Small intestine (tissue), 7 donors: Measurements from ENCODE around the gene DCAF15. TPM values are rescaled to one million over a fixed set of nuclear protein-coding genes. Genes with fewer than 3 reads are reported as not detected.
"Not testable (repeated sequence)": the region's sequence is repeated elsewhere in the genome, so short reads cannot be mapped to it uniquely, and the experiment has no call there.

Source experiments
- DNase-seq, 2 donors: peaks; one replicate each; pipeline versions ENCODE4 v3.0.0 to v3.0.0-alpha.2; 2013
- FAIRE-seq: peaks from 2 replicates; lab custom pipeline; 2012; peaks lifted over from hg19 to GRCh38; lab: Jason Lieb, UNC
- H3K27ac ChIP-seq, 3 donors: one replicate each; pipeline ENCODE4 v1.5.1; 2013; ENCODE audit warnings: low read length in 2 of 3, mild to moderate bottlenecking in 2 of 3, control low read depth in 1 of 3, inconsistent platforms in 1 of 3, low read depth in 1 of 3, moderate library complexity in 1 of 3
- H3K27me3 ChIP-seq, 3 donors: one replicate each; pipeline ENCODE4 v1.6.1; 2013; ENCODE audit warnings: low read length in 3 of 3, inconsistent platforms in 1 of 3; ENCODE audit not compliant: control insufficient read depth in 3 of 3, insufficient read depth in 3 of 3
- H3K36me3 ChIP-seq, 3 donors: one replicate each; pipeline ENCODE4 v1.6.1; 2013; ENCODE audit warnings: low read length in 3 of 3, inconsistent platforms in 1 of 3, low read depth in 1 of 3, mild to moderate bottlenecking in 1 of 3, moderate library complexity in 1 of 3; ENCODE audit not compliant: control insufficient read depth in 3 of 3, insufficient read depth in 2 of 3
- H3K4me1 ChIP-seq, 3 donors: one replicate each; pipeline ENCODE4 v1.6.1; 2013; ENCODE audit warnings: low read length in 2 of 3, inconsistent platforms in 1 of 3, low read depth in 1 of 3, mild to moderate bottlenecking in 1 of 3, moderate library complexity in 1 of 3; ENCODE audit not compliant: control insufficient read depth in 3 of 3, insufficient read depth in 2 of 3
- H3K4me3 ChIP-seq, 3 donors: one replicate each; pipeline ENCODE4 v1.5.1; 2013; ENCODE audit warnings: low read length in 3 of 3, control low read depth in 1 of 3, inconsistent platforms in 1 of 3, low read depth in 1 of 3, mild to moderate bottlenecking in 1 of 3, moderate library complexity in 1 of 3
- H3K9me3 ChIP-seq, 2 donors: one replicate each; pipeline ENCODE4 v1.6.1; 2013; ENCODE audit warnings: low read depth in 1 of 2, low read length in 1 of 2; ENCODE audit not compliant: control insufficient read depth in 2 of 2, insufficient read depth in 1 of 2
- WGBS, 3 donors: extraction: QIAGEN DNeasy Blood & Tissue Kit; methylation state at CpG; one replicate each; pipeline ENCODE4 v1.1.7; 2013; 5-methylcytosine and 5-hydroxymethylcytosine counted together
- polyA plus RNA-seq, 4 donors: library from polyadenylated mRNA; stranded (reverse) in 3 of 4; unstranded in 1 of 4; fragments of 200-250 nt in 3 of 4; fragments of 120-200 nt in 1 of 4; gene quantifications; one replicate each; pipeline versions ENCODE4 v1.2.1 to v1.2.3, GENCODE V29; 2013
- donor health status: healthy with polysubstance abuse.
- donor health status: control.
- donor health status: control.
- donor health status: Bipolar disorder and iron deficiency.
- donor health status: healthy.

The DCAF15 gene
- polyA plus RNA-seq, 4 donors, result 14.1 to 26.8 (median 20.9) TPM

DNA sequence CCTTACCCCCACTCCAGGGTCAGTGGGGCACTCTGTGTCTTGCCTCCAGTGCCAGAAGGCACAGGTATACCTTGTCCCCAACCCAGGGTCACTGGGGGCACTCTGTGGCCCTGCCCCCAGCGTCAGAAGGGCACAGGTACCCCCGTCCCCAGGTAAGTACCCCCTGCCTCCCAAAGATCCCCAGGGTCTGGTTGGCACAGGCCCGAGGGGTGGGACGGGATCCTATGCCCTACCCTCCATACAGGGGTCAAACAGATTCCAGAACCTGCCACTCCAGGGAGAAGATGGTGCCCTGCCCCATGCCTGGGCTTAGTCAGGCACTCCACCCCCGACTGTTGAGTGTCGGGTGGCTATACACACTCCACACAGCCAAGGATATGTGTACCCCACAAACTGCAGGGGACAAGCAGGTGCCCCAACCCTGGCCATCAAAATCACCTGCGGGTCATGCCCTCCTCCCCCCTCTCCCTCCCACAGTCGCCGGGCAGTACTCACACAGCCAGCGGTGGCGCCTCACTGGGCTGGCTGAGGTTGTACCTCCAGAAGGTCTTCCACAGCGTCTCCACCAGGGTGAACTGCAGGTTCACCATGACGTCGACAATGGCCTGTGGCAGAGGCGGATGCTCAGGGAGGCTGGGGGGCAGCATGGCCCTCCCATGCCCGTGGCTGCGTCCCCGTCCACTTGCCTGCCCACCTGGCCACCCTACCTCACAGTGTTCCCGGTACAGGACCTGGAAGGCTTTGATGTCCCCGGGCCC lies 13.8 kb downstream of the DCAF15 start:
- H3K36me3 ChIP-seq, result peaks cover 13 to 94% (median 20%) of the 10 kb centered on the region in 3 donors
- H3K9me3 ChIP-seq, result no peaks in the 10 kb centered on the region
- WGBS, 3 donors, result 91 to 93% (median 92%) methylated on average over 19 to 20 of the region's 20 CpGs
- H3K4me3 ChIP-seq, result no peak overlapping the region
- no peak overlapping the region for H3K27ac ChIP-seq
- H3K4me1 ChIP-seq, result no peaks in the 10 kb centered on the region
- FAIRE-seq (no peak), DNase-seq (no peak)
- H3K27me3 ChIP-seq, result no peaks in the 10 kb centered on the region

DNA sequence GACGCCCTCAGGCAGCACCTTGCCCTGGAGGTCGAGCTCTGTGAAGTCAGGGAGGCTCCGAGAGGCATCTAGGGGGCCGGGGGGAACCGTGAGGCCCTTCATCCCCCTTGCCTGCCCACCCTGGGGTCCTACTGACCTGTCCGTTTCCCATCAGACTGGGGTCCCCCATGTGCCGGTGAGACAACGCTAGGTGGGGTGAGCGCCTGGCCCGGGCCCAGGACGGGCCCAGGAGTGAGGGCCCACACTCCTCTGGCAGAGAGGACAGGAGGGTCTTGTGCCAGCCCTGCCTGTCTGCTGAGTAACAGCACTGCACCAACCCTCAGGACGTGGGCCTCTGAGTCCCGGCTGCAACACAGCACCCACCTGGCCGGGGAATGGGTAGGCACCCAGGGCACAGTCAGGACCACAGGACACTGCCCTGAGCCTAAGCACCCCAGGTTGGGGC lies 14.4 kb downstream of the DCAF15 start:
- Histone ChIP-seq H3K9me3 (no peaks in the 10 kb centered on the region), H3K36me3 (peaks cover 13 to 93% (median 17%) of the 10 kb centered on the region in 3 donors), H3K4me3 (no peak overlapping the region), H3K27me3 (no peaks in the 10 kb centered on the region), H3K4me1 (no peaks in the 10 kb centered on the region), H3K27ac (no peak overlapping the region)
- WGBS, 3 donors, result 95 to 98% (median 97%) methylated on average over 13 to 14 of the region's 14 CpGs
- no peak for DNase-seq
- FAIRE-seq, result no peak

DNA sequence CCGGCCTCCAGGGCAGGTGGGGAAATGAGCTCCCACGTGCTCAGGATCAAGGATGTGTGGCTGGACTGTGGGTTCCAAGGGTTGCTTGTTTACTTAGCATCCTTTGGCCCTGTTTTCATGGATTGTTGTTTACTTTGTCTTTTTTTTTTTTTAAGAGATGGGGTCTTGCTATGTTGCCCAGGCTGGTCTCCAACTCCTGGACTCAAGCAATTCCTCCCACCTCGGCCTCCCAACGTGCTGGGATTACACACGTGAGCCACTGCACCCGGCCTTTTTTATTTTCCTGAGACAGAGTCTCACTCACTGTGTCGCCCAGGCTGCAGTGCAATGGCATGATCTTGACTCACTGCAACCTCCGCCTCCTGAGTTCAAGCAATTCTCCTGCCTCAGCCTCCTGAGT lies 14.9 kb downstream of the DCAF15 start:
- H3K9me3 ChIP-seq, H3K4me3 ChIP-seq, FAIRE-seq, H3K27me3 ChIP-seq, DNase-seq, H3K4me1 ChIP-seq, H3K27ac ChIP-seq: not testable (repeated sequence)
- H3K36me3 ChIP-seq, result peaks cover 13 to 93% (median 17%) of the 10 kb centered on the region in 3 donors
- 93 to 95% (median 93%) methylated on average over 8 of the region's 8 CpGs for WGBS, 3 donors

GRCh38 chr19:13968383-13968935 lies 16.1 kb downstream of the DCAF15 start:
- no peak overlapping the region for H3K4me3 ChIP-seq
- FAIRE-seq, result no peak
- H3K27ac ChIP-seq, result no peak overlapping the region
- H3K4me1 ChIP-seq, result no peaks in the 10 kb centered on the region
- DNase-seq, result no peak
- no peaks in the 10 kb centered on the region for H3K9me3 ChIP-seq
- H3K27me3 ChIP-seq, result no peaks in the 10 kb centered on the region
- WGBS, 3 donors, result 94 to 96% (median 95%) methylated on average over 22 of the region's 22 CpGs
- peaks cover 13 to 95% (median 17%) of the 10 kb centered on the region in 3 donors for H3K36me3 ChIP-seq

DNA sequence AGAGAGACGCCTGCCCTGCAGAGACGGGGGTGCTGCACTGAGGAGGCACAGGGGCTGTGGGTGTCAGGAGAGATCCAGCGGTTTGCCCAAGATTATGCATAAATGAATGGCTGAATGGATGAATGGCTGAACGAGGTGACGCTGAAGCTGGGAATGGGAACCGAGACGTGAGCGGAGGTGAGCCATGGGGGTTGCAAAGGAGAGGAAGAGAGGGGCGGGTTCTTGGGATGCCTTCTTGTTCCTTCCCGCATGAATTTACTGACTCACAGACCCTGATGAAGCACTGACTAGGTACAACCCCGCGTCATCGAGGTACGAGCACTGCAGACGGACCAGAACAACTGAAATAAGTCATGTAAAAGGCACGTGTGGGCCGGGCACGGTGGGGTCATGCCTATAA lies 16.7 kb downstream of the DCAF15 start:
- H3K27ac ChIP-seq, result no peak overlapping the region
- peaks cover 13 to 96% (median 16%) of the 10 kb centered on the region in 3 donors for H3K36me3 ChIP-seq
- peaks cover 0 to 3% (median 0%) of the 10 kb centered on the region in 3 donors for H3K4me1 ChIP-seq
- no peak for DNase-seq
- H3K4me3 ChIP-seq, result no peak overlapping the region
- FAIRE-seq, result no peak
- no peaks in the 10 kb centered on the region for H3K9me3 ChIP-seq
- WGBS, 3 donors, result 93 to 97% (median 94%) methylated on average over 18 of the region's 18 CpGs
- H3K27me3 ChIP-seq, result no peaks in the 10 kb centered on the region

GRCh38 chr19:13969897-13970296 lies 17.6 kb downstream of the DCAF15 start:
- peaks cover 11 to 90% (median 16%) of the 10 kb centered on the region in 3 donors for H3K36me3 ChIP-seq
- 90 to 97% (median 93%) methylated on average over 16 to 18 of the region's 18 CpGs for WGBS, 3 donors
- no peak overlapping the region for H3K27ac ChIP-seq
- H3K9me3 ChIP-seq, result no peaks in the 10 kb centered on the region
- no peak for FAIRE-seq
- DNase-seq, result no peak
- no peak overlapping the region for H3K4me3 ChIP-seq
- no peaks in the 10 kb centered on the region for H3K27me3 ChIP-seq
- peaks cover 0 to 7% (median 0%) of the 10 kb centered on the region in 3 donors for H3K4me1 ChIP-seq

- not testable (repeated sequence) for H3K4me1 ChIP-seq, FAIRE-seq, DNase-seq, H3K4me3 ChIP-seq, H3K9me3 ChIP-seq, H3K27me3 ChIP-seq, H3K27ac ChIP-seq
- H3K36me3 ChIP-seq, result peaks cover 3 to 89% (median 19%) of the 10 kb centered on the region in 3 donors
- 88 to 95% (median 89%) methylated on average over 15 of the region's 15 CpGs for WGBS, 3 donors
These were observed 19.6 kb downstream of the DCAF15 start for GRCh38 chr19:13971868-13972267.

DNA sequence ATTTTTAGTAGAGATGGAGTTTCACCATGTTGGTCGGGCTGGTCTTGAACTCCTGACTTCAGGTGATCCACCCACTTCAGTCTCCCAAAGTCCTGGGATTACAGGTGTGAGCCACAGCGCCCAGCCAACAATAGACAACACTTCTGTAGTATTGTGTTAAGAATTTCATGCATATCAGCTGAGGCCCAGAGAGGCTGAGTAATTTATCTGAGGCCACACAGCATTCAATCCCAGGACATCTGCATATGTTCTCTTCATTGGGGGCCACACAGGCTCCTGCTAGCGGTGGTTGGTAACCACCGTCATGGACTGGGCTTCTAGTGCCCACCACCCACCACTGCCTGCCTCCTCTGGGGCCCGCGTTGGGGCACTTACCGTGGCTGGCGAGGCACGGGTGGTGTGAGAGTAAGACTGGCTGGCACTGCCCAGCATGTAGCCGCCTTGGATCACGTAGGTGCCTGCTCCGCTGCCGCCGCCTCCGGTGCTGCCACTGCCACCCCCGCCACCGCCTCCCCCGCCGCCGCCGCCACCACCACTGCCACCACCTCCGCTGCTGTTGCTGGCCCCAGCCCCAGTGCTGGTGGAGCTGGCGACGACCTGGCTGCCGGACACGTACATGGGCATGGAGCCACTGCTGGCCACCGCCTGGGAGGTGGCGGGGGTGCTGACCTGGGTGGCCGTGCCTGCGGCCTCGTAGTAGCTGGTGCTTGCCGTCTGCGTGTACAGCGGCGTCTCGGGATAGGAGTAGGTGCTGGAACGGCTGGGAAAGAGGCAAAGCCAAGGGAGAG lies 20.3 kb downstream of the DCAF15 start:
- peaks cover 3 to 86% (median 15%) of the 10 kb centered on the region in 3 donors for H3K36me3 ChIP-seq
- DNase-seq, result no peak

More for the DNA sequence above, 20.3 kb downstream of the DCAF15 start:
- H3K27me3 ChIP-seq, result no peaks in the 10 kb centered on the region
- H3K4me3 ChIP-seq, result no peak overlapping the region
- no peak overlapping the region for H3K27ac ChIP-seq
- 95 to 96% (median 96%) methylated on average over 34 to 37 of the region's 37 CpGs for WGBS, 3 donors
- H3K9me3 ChIP-seq, result no peaks in the 10 kb centered on the region
- no peak for FAIRE-seq
- H3K4me1 ChIP-seq, result peaks cover 0 to 7% (median 0%) of the 10 kb centered on the region in 3 donors
